ENCODE results near the gene TIGD6. TPM values are rescaled to one million over a fixed set of nuclear protein-coding genes. Genes with fewer than 3 reads are reported as not detected.
"Not testable (repeated sequence)": the region's sequence is repeated elsewhere in the genome, so short reads cannot be mapped to it uniquely, and the experiment has no call there.

Gene TIGD6
- total and polyA plus RNA-seq, 5 donors: 2.9 to 3.2 (median 3.2) TPM

- intact Hi-C loops (cut with DNase I): loop anchor here in 1 of 4 donors (10.0 kb wide), 1 partner anchor 190 kb away; no protein-coding TSS in a partner anchor
- no peaks in the 10 kb centered on the region for H3K9me3 ChIP-seq (ENCODE audit: control insufficient read depth, low read length)
- H3K4me3 ChIP-seq (ENCODE audit: low read length): no peak overlapping the region
- H3K4me1 ChIP-seq (ENCODE audit: control insufficient read depth, insufficient read depth, low read length): no peaks in the 10 kb centered on the region
- H3K27ac ChIP-seq (ENCODE audit: low read length): no peak overlapping the region
- ATAC-seq: no peak
- no peak for DNase-seq
- WGBS: 74% methylated on average over 4 of the region's 4 CpGs
- no peaks in the 10 kb centered on the region for H3K27me3 ChIP-seq (ENCODE audit: control insufficient read depth, insufficient read depth)
These were observed 34.2 kb upstream of the TIGD6 start for GRCh38 chr5:150034662-150035061.

- intact Hi-C loops (cut with DNase I): loop anchor here in 1 of 4 donors (10.0 kb wide), 1 partner anchor 191 kb away; no protein-coding TSS in a partner anchor
- H3K4me1 ChIP-seq (ENCODE audit: control insufficient read depth, insufficient read depth, low read length): no peaks in the 10 kb centered on the region
- peak in 1 of 2 donors; percentile 30 for ATAC-seq
- H3K27ac ChIP-seq (ENCODE audit: low read length): no peak overlapping the region
- WGBS: 68% methylated on average over 4 of the region's 4 CpGs
- no peaks in the 10 kb centered on the region for H3K27me3 ChIP-seq (ENCODE audit: control insufficient read depth, insufficient read depth)
- no peak overlapping the region for H3K4me3 ChIP-seq (ENCODE audit: low read length)
- H3K9me3 ChIP-seq (ENCODE audit: control insufficient read depth, low read length): no peaks in the 10 kb centered on the region
- DNase-seq: no peak
These were observed 32.9 kb upstream of the TIGD6 start for GRCh38 chr5:150033334-150033733.

DNA sequence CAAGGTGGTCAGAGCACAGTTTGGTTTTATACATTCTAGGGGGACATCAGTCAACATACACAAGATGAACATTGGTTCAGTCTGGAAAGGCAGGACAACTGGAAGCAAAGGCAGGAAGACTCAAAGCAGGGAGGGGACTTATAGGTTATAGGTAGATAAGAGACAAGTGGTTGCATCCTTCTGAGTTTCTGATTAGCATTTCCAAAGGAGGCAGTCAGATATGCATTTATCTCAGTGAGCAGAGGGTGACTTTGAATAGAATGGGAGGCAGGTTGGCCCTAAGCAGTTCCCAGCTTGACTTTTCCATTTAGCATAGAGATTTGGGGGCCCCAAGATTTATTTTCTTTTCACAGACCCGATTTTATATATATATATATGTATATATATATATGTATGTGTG lies 27.6 kb upstream of the TIGD6 start:
- 77% methylated on average over 1 of the region's 1 CpG for WGBS
- H3K4me1 ChIP-seq (ENCODE audit: control insufficient read depth, insufficient read depth, low read length); H3K27ac ChIP-seq (ENCODE audit: low read length); DNase-seq; intact Hi-C loops (cut with DNase I); H3K9me3 ChIP-seq (ENCODE audit: control insufficient read depth, low read length); H3K4me3 ChIP-seq (ENCODE audit: low read length); H3K27me3 ChIP-seq (ENCODE audit: control insufficient read depth, insufficient read depth); ATAC-seq: not testable (repeated sequence)

GRCh38 chr5:150026682-150027172 lies 26.3 kb upstream of the TIGD6 start:
- H3K27ac ChIP-seq (ENCODE audit: low read length): no peak overlapping the region
- intact Hi-C loops (cut with DNase I): no loop called here
- no peak for DNase-seq
- 71% methylated on average over 4 of the region's 4 CpGs for WGBS
- peak; percentile 7 to 26 for ATAC-seq
- no peaks in the 10 kb centered on the region for H3K9me3 ChIP-seq (ENCODE audit: control insufficient read depth, low read length)
- no peaks in the 10 kb centered on the region for H3K27me3 ChIP-seq (ENCODE audit: control insufficient read depth, insufficient read depth)
- no peaks in the 10 kb centered on the region for H3K4me1 ChIP-seq (ENCODE audit: control insufficient read depth, insufficient read depth, low read length)
- no peak overlapping the region for H3K4me3 ChIP-seq (ENCODE audit: low read length)

DNA sequence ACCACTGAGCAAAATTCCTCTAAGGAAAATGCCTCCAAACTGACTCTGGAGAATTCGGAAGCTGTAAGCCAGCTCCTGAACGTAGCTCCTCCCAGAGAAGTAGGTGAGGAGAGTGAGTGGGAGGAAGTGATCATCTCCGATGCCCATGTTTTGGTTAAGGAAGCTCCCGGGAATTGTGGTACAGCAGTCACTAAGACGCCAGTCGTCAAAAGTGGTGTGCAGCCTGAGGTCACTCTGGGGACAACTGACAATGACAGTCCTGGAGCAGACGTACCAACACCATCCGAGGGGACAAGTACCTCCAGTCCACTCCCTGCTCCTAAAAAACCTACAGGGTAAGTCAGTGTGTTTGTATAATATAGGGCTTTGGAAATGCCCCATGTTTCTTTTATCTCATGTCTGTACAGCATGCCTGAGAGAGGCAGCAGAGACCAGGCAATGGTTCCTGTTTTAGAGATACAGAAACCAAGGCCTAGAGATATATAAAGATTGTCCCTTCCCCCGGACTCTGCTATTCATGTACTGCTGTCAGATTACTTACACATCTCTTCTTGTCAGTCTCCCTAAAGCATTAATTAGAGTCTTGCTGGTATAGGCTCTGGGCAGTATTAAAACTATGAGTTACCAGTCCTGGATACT lies 24.0 kb upstream of the TIGD6 start:
- intact Hi-C loops (cut with DNase I): no loop called here
- 46% methylated on average over 9 of the region's 9 CpGs for WGBS
- Histone ChIP-seq H3K4me1 (ENCODE audit: control insufficient read depth, insufficient read depth, low read length) (no peaks in the 10 kb centered on the region), H3K27ac (ENCODE audit: low read length) (peak overlapping the region; percentile 59), H3K27me3 (ENCODE audit: control insufficient read depth, insufficient read depth) (no peaks in the 10 kb centered on the region), H3K4me3 (ENCODE audit: low read length) (no peak overlapping the region), H3K9me3 (ENCODE audit: control insufficient read depth, low read length) (no peaks in the 10 kb centered on the region)
- no peak for DNase-seq
- ATAC-seq: no peak

DNA sequence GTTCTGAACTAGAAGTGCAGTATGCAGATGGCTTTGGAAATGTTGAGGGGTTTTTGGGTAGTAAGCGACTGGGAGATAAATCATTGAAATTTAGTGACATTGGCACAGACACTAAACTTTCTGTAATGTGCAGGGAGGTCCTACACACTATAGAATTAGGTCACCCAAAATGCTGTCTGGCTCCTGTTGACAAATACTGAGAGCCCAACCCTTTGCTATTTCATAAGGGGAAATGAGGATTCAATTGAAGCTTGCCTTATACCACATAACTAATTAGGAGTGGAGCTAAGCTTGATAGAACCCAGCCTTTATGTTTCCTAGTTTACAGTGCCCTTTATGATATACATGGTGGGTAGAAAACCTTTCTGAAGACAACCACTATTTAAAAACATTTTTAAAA lies 22.7 kb upstream of the TIGD6 start:
- no peaks in the 10 kb centered on the region for H3K27me3 ChIP-seq (ENCODE audit: control insufficient read depth, insufficient read depth)
- ATAC-seq (no peak), DNase-seq (no peak)
- intact Hi-C loops (cut with DNase I): no loop called here
- H3K4me3 ChIP-seq (ENCODE audit: low read length): no peak overlapping the region
- peak overlapping the region; percentile 65 for H3K27ac ChIP-seq (ENCODE audit: low read length)
- no peaks in the 10 kb centered on the region for H3K9me3 ChIP-seq (ENCODE audit: control insufficient read depth, low read length)
- H3K4me1 ChIP-seq (ENCODE audit: control insufficient read depth, insufficient read depth, low read length): no peaks in the 10 kb centered on the region
- WGBS: 89% methylated on average over 1 of the region's 1 CpG

- H3K9me3 ChIP-seq (ENCODE audit: control insufficient read depth, low read length): no peaks in the 10 kb centered on the region
- no peaks in the 10 kb centered on the region for H3K27me3 ChIP-seq (ENCODE audit: control insufficient read depth, insufficient read depth)
- intact Hi-C loops (cut with DNase I): no loop called here
- H3K27ac ChIP-seq (ENCODE audit: low read length): peak overlapping the region; percentile 78
- 66% methylated on average over 2 of the region's 2 CpGs for WGBS
- DNase-seq (no peak), ATAC-seq (no peak)
- no peaks in the 10 kb centered on the region for H3K4me1 ChIP-seq (ENCODE audit: control insufficient read depth, insufficient read depth, low read length)
- no peak overlapping the region for H3K4me3 ChIP-seq (ENCODE audit: low read length)
These were observed 22.2 kb upstream of the TIGD6 start for GRCh38 chr5:150022681-150023080.

DNA sequence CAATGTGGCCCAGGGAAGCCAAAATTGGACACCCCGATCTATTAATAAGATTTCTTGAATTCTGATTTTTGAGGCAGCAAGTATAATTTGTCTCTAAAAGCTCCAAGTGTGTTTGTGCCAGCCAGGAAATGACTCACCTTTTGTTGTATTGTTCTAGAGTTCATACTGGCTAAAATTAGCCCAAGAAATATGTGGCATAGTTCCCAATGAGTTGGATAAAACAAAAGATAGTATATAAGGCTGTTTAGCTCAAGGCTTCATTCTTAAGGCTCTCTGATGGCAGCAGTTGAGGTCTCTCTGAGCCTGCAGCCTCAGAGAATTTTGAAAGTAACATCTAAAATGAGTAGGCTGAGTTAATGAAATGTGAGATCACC lies 21.7 kb upstream of the TIGD6 start:
- ATAC-seq (peak; percentile 69 to 84), DNase-seq (no peak)
- intact Hi-C loops (cut with DNase I): no loop called here
- Histone ChIP-seq H3K9me3 (ENCODE audit: control insufficient read depth, low read length) (no peaks in the 10 kb centered on the region), H3K4me1 (ENCODE audit: control insufficient read depth, insufficient read depth, low read length) (no peaks in the 10 kb centered on the region), H3K27ac (ENCODE audit: low read length) (no peak overlapping the region), H3K4me3 (ENCODE audit: low read length) (no peak overlapping the region), H3K27me3 (ENCODE audit: control insufficient read depth, insufficient read depth) (no peaks in the 10 kb centered on the region)
- 62% methylated on average over 1 of the region's 1 CpG for WGBS

- no peaks in the 10 kb centered on the region for H3K9me3 ChIP-seq (ENCODE audit: control insufficient read depth, low read length)
- DNase-seq (peak in 1 of 3 donors; percentile 51), ATAC-seq (peak; percentile 61 to 84)
- H3K4me1 ChIP-seq (ENCODE audit: control insufficient read depth, insufficient read depth, low read length): no peaks in the 10 kb centered on the region
- H3K27ac ChIP-seq (ENCODE audit: low read length): peak overlapping the region; percentile 41
- 75% methylated on average over 13 of the region's 13 CpGs for WGBS
- intact Hi-C loops (cut with DNase I): no loop called here
- no peaks in the 10 kb centered on the region for H3K27me3 ChIP-seq (ENCODE audit: control insufficient read depth, insufficient read depth)
- no peak overlapping the region for H3K4me3 ChIP-seq (ENCODE audit: low read length)
These were observed 21.2 kb upstream of the TIGD6 start for GRCh38 chr5:150021491-150022157.

- Histone ChIP-seq H3K27ac (ENCODE audit: low read length) (no peak overlapping the region), H3K4me3 (ENCODE audit: low read length) (no peak overlapping the region), H3K9me3 (ENCODE audit: control insufficient read depth, low read length) (no peaks in the 10 kb centered on the region), H3K27me3 (ENCODE audit: control insufficient read depth, insufficient read depth) (no peaks in the 10 kb centered on the region), H3K4me1 (ENCODE audit: control insufficient read depth, insufficient read depth, low read length) (no peaks in the 10 kb centered on the region)
- intact Hi-C loops (cut with DNase I): no loop called here
- WGBS: 88% methylated on average over 1 of the region's 1 CpG
- DNase-seq (no peak), ATAC-seq (no peak)
These were observed 19.8 kb upstream of the TIGD6 start for GRCh38 chr5:150020249-150020648.

DNA sequence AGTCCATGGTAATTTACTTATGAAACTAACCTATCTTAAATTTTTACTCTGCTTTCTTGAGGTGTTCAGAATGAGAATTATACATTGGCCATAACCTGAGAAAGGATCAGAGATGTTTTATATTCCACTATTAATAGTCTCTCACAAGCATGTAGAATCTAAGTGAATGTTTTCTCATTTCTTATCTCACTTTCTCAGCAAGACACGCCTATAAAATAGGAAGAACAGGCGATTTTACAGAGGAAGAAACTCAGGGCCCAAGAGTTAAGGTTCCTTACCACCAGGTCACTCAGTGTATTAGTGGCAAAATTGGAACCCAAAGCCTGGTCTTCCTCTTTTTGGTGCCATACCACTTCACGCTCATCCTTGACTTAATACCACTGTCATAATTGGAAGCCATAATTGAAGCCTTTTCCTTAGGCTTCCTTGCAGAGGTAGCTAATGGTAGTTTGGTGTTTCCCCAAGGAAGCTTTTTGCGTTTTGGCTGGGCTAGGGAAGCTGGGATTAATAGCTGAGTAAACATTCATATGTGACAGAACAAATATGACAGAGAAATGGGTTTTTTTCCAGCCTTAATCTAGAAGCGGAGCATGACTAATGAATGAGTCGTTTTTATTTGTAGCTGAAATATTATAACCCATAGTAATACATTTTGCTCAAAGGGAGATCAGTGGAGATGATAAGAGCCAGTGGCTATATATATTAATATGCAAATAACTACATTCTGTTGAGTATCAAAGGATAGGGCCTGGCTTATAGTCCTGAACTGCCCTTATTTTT lies 17.0 kb upstream of the TIGD6 start:
- ATAC-seq (no peak), DNase-seq (no peak)
- Histone ChIP-seq H3K27me3 (ENCODE audit: control insufficient read depth, insufficient read depth) (no peaks in the 10 kb centered on the region), H3K27ac (ENCODE audit: low read length) (no peak overlapping the region), H3K4me1 (ENCODE audit: control insufficient read depth, insufficient read depth, low read length) (no peaks in the 10 kb centered on the region), H3K9me3 (ENCODE audit: control insufficient read depth, low read length) (no peaks in the 10 kb centered on the region), H3K4me3 (ENCODE audit: low read length) (no peak overlapping the region)
- intact Hi-C loops (cut with DNase I): no loop called here
- WGBS: 85% methylated on average over 6 of the region's 6 CpGs

Data from right cardiac atrium (tissue), 5 donors.